NCI-H69 (cell line): ENCODE measurements around the gene RALGAPB.
"Not testable (repeated sequence)": the region's sequence is repeated elsewhere in the genome, so short reads cannot be mapped to it uniquely, and the experiment has no call there.

Experiments used
- DNase-seq: peaks from one replicate; lab custom pipeline; 2025; lab: John Stamatoyannopoulos, UW

Gene RALGAPB

GRCh38 chr20:38585404-38586180 lies 112.9 kb downstream of the RALGAPB start:
- DNase-seq = no peak

GRCh38 chr20:38586181-38586525 lies 113.5 kb downstream of the RALGAPB start:
- no peak for DNase-seq

GRCh38 chr20:38588303-38588702 lies 115.7 kb downstream of the RALGAPB start:
- DNase-seq = no peak

- no peak for DNase-seq
Measured at GRCh38 chr20:38589351-38589750, 116.7 kb downstream of the RALGAPB start.

GRCh38 chr20:38589967-38590675 lies 117.5 kb downstream of the RALGAPB start:
- DNase-seq = no peak

- DNase-seq = peak; percentile 11
Measured at GRCh38 chr20:38590676-38591473, 118.2 kb downstream of the RALGAPB start.

- no peak for DNase-seq
Measured at GRCh38 chr20:38591474-38592410, 119.1 kb downstream of the RALGAPB start.

GRCh38 chr20:38592411-38592790 lies 119.8 kb downstream of the RALGAPB start:
- not testable (repeated sequence) for DNase-seq

- DNase-seq = not testable (repeated sequence)
Measured at GRCh38 chr20:38594281-38594680, 121.6 kb downstream of the RALGAPB start.

GRCh38 chr20:38595886-38596285 lies 123.2 kb downstream of the RALGAPB start:
- DNase-seq = not testable (repeated sequence)

GRCh38 chr20:38599410-38599882 lies 126.8 kb downstream of the RALGAPB start:
- DNase-seq = peak; percentile 11

GRCh38 chr20:38600057-38600456 lies 127.4 kb downstream of the RALGAPB start:
- no peak for DNase-seq

GRCh38 chr20:38601216-38602184 lies 128.9 kb downstream of the RALGAPB start, which contains the start of gene ARHGAP40:
Gene ARHGAP40 (plus strand): TSS chr20:38601809.
- DNase-seq = peak; percentile 47

GRCh38 chr20:38602185-38602581 lies 129.5 kb downstream of the RALGAPB start:
- DNase-seq = no peak

GRCh38 chr20:38603286-38603685 lies 130.6 kb downstream of the RALGAPB start:
- no peak for DNase-seq

GRCh38 chr20:38604873-38605303 lies 132.2 kb downstream of the RALGAPB start:
- no peak for DNase-seq

GRCh38 chr20:38607351-38607750 lies 134.7 kb downstream of the RALGAPB start:
- DNase-seq = no peak

GRCh38 chr20:38608188-38608587 lies 135.5 kb downstream of the RALGAPB start:
- DNase-seq = no peak

GRCh38 chr20:38609815-38610214 lies 137.2 kb downstream of the RALGAPB start:
- peak; percentile 5 for DNase-seq

- DNase-seq = no peak
Measured at GRCh38 chr20:38610521-38610920, 137.9 kb downstream of the RALGAPB start.
